IMR-90 (cell line): ENCODE data around the gene NUDT3. TPM values are rescaled to one million over a fixed set of nuclear protein-coding genes. Genes with fewer than 3 reads are reported as not detected.

Source experiments
- ATAC-seq: fragments of 200-7000 bp; cut with Tn5 transposase; 2 replicates; pipeline ENCODE4 v1.9.1; 2020; ENCODE audit warnings: low read depth, mild to moderate bottlenecking, moderate library complexity
- BruUV-seq: library from RNA; stranded (reverse); fragments of 400-500 nt; replicated peaks from 2 replicates; lab custom pipeline; 2021; lab: Mats Ljungman, UMichigan
- CTCF ChIA-PET: fragments of 300-600 bp; formaldehyde crosslinking; extraction: SDS; loops from one replicate; lab custom pipeline; 2021; ENCODE audit warnings: antibody characterized with exemption; lab: Yijun Ruan, JAX
- POLR2A ChIA-PET: fragments of 300-600 bp; sonication (Branson Sonifier 250); formaldehyde crosslinking; loops from one replicate; lab custom pipeline; 2022; ENCODE audit warnings: antibody characterized with exemption; ENCODE audit not compliant: unreplicated experiment; lab: Charles Lee
- DNase-seq: peaks from one replicate; pipeline ENCODE4 v3.0.0; 2013
- H2AFZ ChIP-seq: replicated peaks from 2 replicates; pipeline ENCODE3; 2013; ENCODE audit warnings: low read length, mild to moderate bottlenecking; ENCODE audit not compliant: poor library complexity
- H2AK5ac ChIP-seq: 2 replicates; pipeline ENCODE4 v1.6.1; 2013; ENCODE audit warnings: low read depth, low read length, inconsistent platforms
- H2AK9ac ChIP-seq: replicated peaks from 2 replicates; pipeline ENCODE3; 2013; ENCODE audit warnings: mild to moderate bottlenecking, low read depth, low read length, moderate library complexity; ENCODE audit not compliant: poor library complexity
- H2BK120ac ChIP-seq: 2 replicates; pipeline ENCODE4 v1.6.1; 2013; ENCODE audit warnings: low read depth, low read length, inconsistent platforms
- H2BK15ac ChIP-seq: 3 replicates; pipeline ENCODE4 v1.6.1; 2013; ENCODE audit warnings: low read depth, low read length, inconsistent platforms
- H2BK20ac ChIP-seq: 2 replicates; pipeline ENCODE4 v1.6.1; 2013; ENCODE audit warnings: low read depth, mild to moderate bottlenecking, inconsistent platforms, low read length, moderate library complexity
- H2BK5ac ChIP-seq: 2 replicates; pipeline ENCODE4 v1.6.1; 2013; ENCODE audit warnings: mild to moderate bottlenecking, low read depth, low read length, inconsistent platforms; ENCODE audit not compliant: poor library complexity, severe bottlenecking
- H3K14ac ChIP-seq: replicated peaks from 2 replicates; pipeline ENCODE4 v1.6.1; 2013; ENCODE audit warnings: low read depth, low read length, inconsistent platforms
- H3K18ac ChIP-seq: 2 replicates; pipeline ENCODE4 v1.6.1; 2013; ENCODE audit warnings: low read depth, low read length, control low read depth
- H3K23ac ChIP-seq: 2 replicates; pipeline ENCODE4 v1.6.1; 2013; ENCODE audit warnings: low read depth, low read length, inconsistent platforms
- H3K27ac ChIP-seq: 2 replicates; pipeline ENCODE4 v1.5.1; 2013; ENCODE audit warnings: mild to moderate bottlenecking, control low read depth, low read length; ENCODE audit not compliant: insufficient read depth
- H3K27me3 ChIP-seq: 2 replicates; pipeline ENCODE4 v1.6.1; 2013; ENCODE audit warnings: low read length; ENCODE audit not compliant: control insufficient read depth, insufficient read depth
- H3K36me3 ChIP-seq: 2 replicates; pipeline ENCODE4 v1.6.1; 2013; ENCODE audit warnings: low read length, mixed read lengths; ENCODE audit not compliant: control insufficient read depth, insufficient read depth
- H3K4ac ChIP-seq: 2 replicates; pipeline ENCODE4 v1.6.1; 2013; ENCODE audit warnings: low read depth, low read length, inconsistent platforms
- H3K4me1 ChIP-seq: 2 replicates; pipeline ENCODE4 v1.6.1; 2013; ENCODE audit warnings: low read length, mixed read lengths; ENCODE audit not compliant: control insufficient read depth, insufficient read depth
- H3K4me2 ChIP-seq: 2 replicates; pipeline ENCODE4 v1.6.1; 2013; ENCODE audit warnings: low read depth, mild to moderate bottlenecking, control low read depth, low read length, moderate library complexity
- H3K4me3 ChIP-seq: 2 replicates; pipeline ENCODE4 v1.5.1; 2013; ENCODE audit warnings: low read depth, mild to moderate bottlenecking, control low read depth, low read length, moderate library complexity; ENCODE audit not compliant: insufficient read depth
- H3K56ac ChIP-seq: 2 replicates; pipeline ENCODE4 v1.6.1; 2013; ENCODE audit warnings: low read length, inconsistent platforms; ENCODE audit not compliant: insufficient read depth; ENCODE audit errors: extremely low read depth
- H3K79me1 ChIP-seq, 2 experiments: 2 replicates each; pipeline ENCODE4 v1.6.1; 2013; ENCODE audit warnings: low read length in 2 of 2, inconsistent platforms in 1 of 2, low read depth in 1 of 2
- H3K9ac ChIP-seq: 2 replicates; pipeline ENCODE4 v1.6.1; 2013; ENCODE audit warnings: low read depth, low read length, control low read depth
- H3K9me1 ChIP-seq: 2 replicates; pipeline ENCODE4 v1.6.1; 2013; ENCODE audit warnings: low read length, inconsistent platforms; ENCODE audit not compliant: insufficient read depth
- H3K9me3 ChIP-seq: 2 replicates; pipeline ENCODE4 v1.6.1; 2013; ENCODE audit warnings: low read length; ENCODE audit not compliant: control insufficient read depth, insufficient read depth
- H4K20me1 ChIP-seq: 2 replicates; pipeline ENCODE4 v1.6.1; 2013; ENCODE audit warnings: low read length, inconsistent platforms; ENCODE audit not compliant: insufficient read depth
- H4K5ac ChIP-seq: 2 replicates; pipeline ENCODE4 v1.6.1; 2013; ENCODE audit warnings: mild to moderate bottlenecking, low read depth, low read length, control low read depth
- H4K8ac ChIP-seq, 2 experiments: 2 replicates each; pipeline ENCODE4 v1.6.1; 2013; ENCODE audit warnings: low read depth in 2 of 2, low read length in 2 of 2, control low read depth in 1 of 2, inconsistent platforms in 1 of 2
- H4K91ac ChIP-seq: 2 replicates; pipeline ENCODE4 v1.6.1; 2013; ENCODE audit warnings: low read depth, low read length, inconsistent platforms; ENCODE audit not compliant: insufficient read depth
- BHLHE40 ChIP-seq: fragments of 150-350 bp; IDR thresholded peaks from 2 replicates; pipeline ENCODE4 v1.6.1; 2016; ENCODE audit warnings: mild to moderate bottlenecking, low read depth, low read length
- CEBPB ChIP-seq: IDR thresholded peaks from 2 replicates; pipeline ENCODE4 v1.6.1; 2012; ENCODE audit warnings: low read depth, low read length, improper control_type of control experiment
- CHD1 ChIP-seq: IDR thresholded peaks from 2 replicates; pipeline ENCODE4 v1.6.1; 2012; ENCODE audit warnings: low read depth, low read length, improper control_type of control experiment
- CTCF ChIP-seq: conservative IDR thresholded peaks from 2 replicates; pipeline ENCODE4 v1.5.1; 2012; ENCODE audit warnings: mild to moderate bottlenecking, low read depth, low read length, improper control_type of control experiment
- ELK1 ChIP-seq: fragments of 150-350 bp; IDR thresholded peaks from 2 replicates; pipeline ENCODE4 v1.6.1; 2016; ENCODE audit warnings: low read depth, mild to moderate bottlenecking, low read length, moderate library complexity, borderline replicate concordance
- FOS ChIP-seq: fragments of 150-350 bp; IDR thresholded peaks from 2 replicates; pipeline ENCODE4 v1.6.1; 2016; ENCODE audit warnings: low read depth, low read length
- MAFK ChIP-seq: IDR thresholded peaks from 2 replicates; pipeline ENCODE4 v1.6.1; 2012; ENCODE audit warnings: low read depth, low read length, improper control_type of control experiment
- MAZ ChIP-seq: IDR thresholded peaks from 2 replicates; pipeline ENCODE4 v1.6.1; 2012; ENCODE audit warnings: low read depth, mild to moderate bottlenecking, low read length, improper control_type of control experiment, moderate library complexity, borderline replicate concordance
- MXI1 ChIP-seq: IDR thresholded peaks from 2 replicates; pipeline ENCODE4 v1.6.1; 2012; ENCODE audit warnings: low read depth, mild to moderate bottlenecking, low read length, moderate library complexity, borderline replicate concordance
- NFE2L2 ChIP-seq: fragments of 150-350 bp; IDR thresholded peaks from 2 replicates; pipeline ENCODE4 v1.6.1; 2016; ENCODE audit warnings: low read depth, mild to moderate bottlenecking, low read length
- POLR2A ChIP-seq: IDR thresholded peaks from 2 replicates; pipeline ENCODE4 v1.6.1; 2012; ENCODE audit warnings: mild to moderate bottlenecking, low read depth, low read length
- RAD21 ChIP-seq: IDR thresholded peaks from 2 replicates; pipeline ENCODE4 v1.6.1; 2012; ENCODE audit warnings: low read length, improper control_type of control experiment
- RCOR1 ChIP-seq: IDR thresholded peaks from 2 replicates; pipeline ENCODE4 v1.6.1; 2012; ENCODE audit warnings: mild to moderate bottlenecking, low read length, improper control_type of control experiment; ENCODE audit not compliant: insufficient replicate concordance
- RFX5 ChIP-seq: IDR thresholded peaks from 2 replicates; pipeline ENCODE4 v1.8.0; 2012; ENCODE audit warnings: low read depth, mild to moderate bottlenecking, low read length, moderate library complexity
- SMC3 ChIP-seq: fragments of 150-350 bp; IDR thresholded peaks from 2 replicates; pipeline ENCODE4 v1.6.1; 2016; ENCODE audit warnings: low read depth, mild to moderate bottlenecking, antibody characterized with exemption, low read length, moderate library complexity
- USF2 ChIP-seq: fragments of 150-350 bp; IDR thresholded peaks from 2 replicates; pipeline ENCODE4 v1.6.1; 2017; ENCODE audit warnings: mild to moderate bottlenecking, antibody characterized with exemption, low read length, low read depth
- WGBS, 2 experiments: methylation state at CpG; one replicate each; pipeline versions ENCODE4 v1.1.5 to v1.1.7; 2013; ENCODE audit warnings: missing lambda C conversion rate in 2 of 2; ENCODE audit not compliant: insufficient read length in 1 of 2; ENCODE audit errors: extremely low coverage in 2 of 2; 5-methylcytosine and 5-hydroxymethylcytosine counted together
- dilution Hi-C: fragments of 300-500 bp; cut with HindIII; formaldehyde crosslinking; loops from one replicate; pipeline ENCODE4 v1.14.3; 2018; ENCODE audit warnings: low sequenced_read_pairs; ENCODE audit not compliant: unreplicated experiment
- in situ Hi-C: fragments of 300-500 bp; cut with MboI; formaldehyde crosslinking; loops from 3 replicates; pipeline ENCODE4 v1.14.3; 2019; ENCODE audit warnings: low sequenced_read_pairs, inconsistent platforms, mixed read lengths
- intact Hi-C: fragments of 100-400 bp; cut with micrococcal nuclease; formaldehyde crosslinking; loops from 2 replicates; pipeline ENCODE4 v1.10.0; 2022
- polyA plus RNA-seq, 3 experiments: library from polyadenylated mRNA; depleted of rRNA; stranded (reverse); fragments of >200 nt; gene quantifications; 2 replicates each; pipeline ENCODE4 v1.2.3, GENCODE V29; 2012; ENCODE audit warnings: low replicate concordance in 1 of 3
- total RNA-seq: library from RNA; depleted of rRNA; stranded (reverse); fragments of >200 nt; gene quantifications from 2 replicates; pipeline ENCODE4 v1.2.3, GENCODE V29; 2012

The NUDT3 gene
- total and polyA plus RNA-seq, 2 of the 4 experiments (the other 2 are of a cell fraction): 10.1 to 17.2 TPM

GRCh38 chr6:34315780-34316179, 76.7 kb downstream of the NUDT3 start:
- no peak overlapping the region for H2BK20ac ChIP-seq
- no peak overlapping the region for H3K23ac ChIP-seq
- peaks cover 7% of the 10 kb centered on the region for H3K9me1 ChIP-seq
- H2BK5ac ChIP-seq: no peak overlapping the region
- H4K20me1 ChIP-seq: peaks cover 8% of the 10 kb centered on the region
- TF ChIP-seq SMC3 (no peak), BHLHE40 (no peak), CHD1 (no peak), RCOR1 (no peak), CTCF (no peak), FOS (no peak), MXI1 (no peak), ELK1 (no peak), CEBPB (no peak), POLR2A (no peak), USF2 (no peak), NFE2L2 (no peak), RAD21 (no peak), MAFK (no peak), MAZ (no peak), RFX5 (no peak)
- 87% methylated on average over 3 of the region's 6 CpGs; no CpG with 5 or more reads in 1 of the 2 experiments for WGBS, 2 experiments
- CTCF ChIA-PET: interaction anchor here (0.6 kb wide), 1 partner anchor 31 kb away, joined by 6 read pairs; no protein-coding TSS in a partner anchor
- H2BK15ac ChIP-seq: no peak overlapping the region
- BruUV-seq: no TSS peak
- no peak overlapping the region for H3K56ac ChIP-seq
- intact Hi-C loops: no loop called here
- H2BK120ac ChIP-seq: no peak overlapping the region
- POLR2A ChIA-PET: no interaction called here
- dilution Hi-C loops: no loop called here
- no peak overlapping the region for H4K5ac ChIP-seq
- H3K18ac ChIP-seq: no peak overlapping the region
- no peak overlapping the region for H3K9ac ChIP-seq
- no peak for DNase-seq
- H4K8ac ChIP-seq: no peak overlapping the region
- H3K79me1 ChIP-seq: peaks cover 26 to 62% of the 10 kb centered on the region in 2 experiments
- no peak overlapping the region for H3K4ac ChIP-seq
- ATAC-seq: no peak
- H4K91ac ChIP-seq: no peak overlapping the region
- no peak overlapping the region for H2AK9ac ChIP-seq
- no peak overlapping the region for H3K27ac ChIP-seq
- no peaks in the 10 kb centered on the region for H3K27me3 ChIP-seq
- H3K4me3 ChIP-seq: no peak overlapping the region
- H2AFZ ChIP-seq: no peak overlapping the region
- no peak overlapping the region for H3K4me2 ChIP-seq
- no peak overlapping the region for H2AK5ac ChIP-seq
- no peak overlapping the region for H3K14ac ChIP-seq
- no peaks in the 10 kb centered on the region for H3K36me3 ChIP-seq
- H3K4me1 ChIP-seq: peaks cover 2% of the 10 kb centered on the region; the same call in 1 of the 2 replicates
- no peaks in the 10 kb centered on the region for H3K9me3 ChIP-seq
- in situ Hi-C loops: no loop called here
